GM12872 (cell line): Measurements from ENCODE around the gene ATXN10.

ENCODE experiments used
- CTCF ChIP-seq: IDR thresholded peaks from 3 replicates; pipeline ENCODE4 v1.5.1; 2011; ENCODE audit warnings: low read depth, mild to moderate bottlenecking, low read length, moderate library complexity; ENCODE audit not compliant: insufficient read depth

ATXN10 gene

GRCh38 chr22:45630436-45630835, 41.2 kb upstream of the ATXN10 start:
- TF ChIP-seq CTCF = no peak

GRCh38 chr22:45631140-45631840, 40.3 kb upstream of the ATXN10 start:
- TF ChIP-seq CTCF = no peak

GRCh38 chr22:45631841-45632238, 39.8 kb upstream of the ATXN10 start:
- no peak for TF ChIP-seq CTCF

- no peak for TF ChIP-seq CTCF
These were observed 38.7 kb upstream of the ATXN10 start for GRCh38 chr22:45632791-45633515.

GRCh38 chr22:45636683-45637082, 35.0 kb upstream of the ATXN10 start:
- no peak for TF ChIP-seq CTCF

- no peak for TF ChIP-seq CTCF
These were observed 33.4 kb upstream of the ATXN10 start for GRCh38 chr22:45638197-45638596.

GRCh38 chr22:45638834-45639746, 32.5 kb upstream of the ATXN10 start:
- TF ChIP-seq CTCF = no peak
